ENCODE results near the gene ARHGEF9.
"Not testable (repeated sequence)": the region's sequence is repeated elsewhere in the genome, so short reads cannot be mapped to it uniquely, and the experiment has no call there.

Gene ARHGEF9

GRCh38 chrX:63664083-63664482 lies 120.9 kb downstream of the ARHGEF9 start:
- no peaks in the 10 kb centered on the region for H3K4me1 Mint-ChIP-seq
- DNase-seq (no peak), ATAC-seq (no peak)
- no peak overlapping the region for H3K27ac Mint-ChIP-seq
- H3K36me3 Mint-ChIP-seq (ENCODE audit: low read depth), result peaks cover 6% of the 10 kb centered on the region
- no peak overlapping the region for H3K4me3 Mint-ChIP-seq
- H3K27me3 Mint-ChIP-seq, result no peaks in the 10 kb centered on the region
- no peaks in the 10 kb centered on the region for H3K9me3 Mint-ChIP-seq

- no peaks in the 10 kb centered on the region for H3K9me3 Mint-ChIP-seq
- no peaks in the 10 kb centered on the region for H3K4me1 Mint-ChIP-seq
- no peak for DNase-seq
- peaks cover 10% of the 10 kb centered on the region for H3K36me3 Mint-ChIP-seq (ENCODE audit: low read depth)
- no peaks in the 10 kb centered on the region for H3K27me3 Mint-ChIP-seq
- no peak overlapping the region for H3K4me3 Mint-ChIP-seq
- no peak for ATAC-seq
- no peak overlapping the region for H3K27ac Mint-ChIP-seq
Observed at GRCh38 chrX:63661676-63662075, 123.3 kb downstream of the ARHGEF9 start.

GRCh38 chrX:63658920-63659319 lies 126.1 kb downstream of the ARHGEF9 start:
- no peaks in the 10 kb centered on the region for H3K27me3 Mint-ChIP-seq
- H3K27ac Mint-ChIP-seq, result no peak overlapping the region
- no peaks in the 10 kb centered on the region for H3K4me1 Mint-ChIP-seq
- peaks cover 8% of the 10 kb centered on the region for H3K36me3 Mint-ChIP-seq (ENCODE audit: low read depth)
- DNase-seq (no peak), ATAC-seq (no peak)
- H3K4me3 Mint-ChIP-seq, result no peak overlapping the region
- no peaks in the 10 kb centered on the region for H3K9me3 Mint-ChIP-seq

GRCh38 chrX:63657821-63658220 lies 127.2 kb downstream of the ARHGEF9 start:
- Mint-ChIP-seq H3K4me1 (no peaks in the 10 kb centered on the region), H3K36me3 (ENCODE audit: low read depth) (peaks cover 9% of the 10 kb centered on the region), H3K27ac (no peak overlapping the region), H3K9me3 (no peaks in the 10 kb centered on the region), H3K27me3 (no peaks in the 10 kb centered on the region), H3K4me3 (no peak overlapping the region)
- ATAC-seq (no peak), DNase-seq (no peak)

GRCh38 chrX:63656871-63657580 lies 128.0 kb downstream of the ARHGEF9 start:
- DNase-seq (no peak), ATAC-seq (no peak)
- H3K9me3 Mint-ChIP-seq, result no peaks in the 10 kb centered on the region

GRCh38 chrX:63652086-63652765 lies 132.8 kb downstream of the ARHGEF9 start:
- H3K27ac Mint-ChIP-seq, result no peak overlapping the region
- no peak overlapping the region for H3K4me3 Mint-ChIP-seq
- H3K27me3 Mint-ChIP-seq, result no peaks in the 10 kb centered on the region
- DNase-seq (no peak), ATAC-seq (no peak)
- no peaks in the 10 kb centered on the region for H3K4me1 Mint-ChIP-seq
- H3K9me3 Mint-ChIP-seq, result no peaks in the 10 kb centered on the region
- peaks cover 22% of the 10 kb centered on the region for H3K36me3 Mint-ChIP-seq (ENCODE audit: low read depth)

More at GRCh38 chrX:63656871-63657580, 128.0 kb downstream of the ARHGEF9 start:
- Mint-ChIP-seq H3K27ac (no peak overlapping the region), H3K36me3 (ENCODE audit: low read depth) (peaks cover 9% of the 10 kb centered on the region), H3K4me3 (no peak overlapping the region), H3K4me1 (no peaks in the 10 kb centered on the region), H3K27me3 (no peaks in the 10 kb centered on the region)

- ATAC-seq, result not testable (repeated sequence)
- peaks cover 25% of the 10 kb centered on the region for H3K36me3 Mint-ChIP-seq (ENCODE audit: low read depth)
Observed at GRCh38 chrX:63645748-63646147, 139.3 kb downstream of the ARHGEF9 start.

GRCh38 chrX:63635750-63636149 lies 149.3 kb downstream of the ARHGEF9 start:
- ATAC-seq (no peak), DNase-seq (no peak)
- no peak overlapping the region for H3K27ac Mint-ChIP-seq
- peaks cover 36% of the 10 kb centered on the region for H3K36me3 Mint-ChIP-seq (ENCODE audit: low read depth)
- peaks cover 7% of the 10 kb centered on the region for H3K9me3 Mint-ChIP-seq
- H3K4me1 Mint-ChIP-seq, result no peaks in the 10 kb centered on the region
- H3K27me3 Mint-ChIP-seq, result no peaks in the 10 kb centered on the region
- no peak overlapping the region for H3K4me3 Mint-ChIP-seq

More at GRCh38 chrX:63645748-63646147, 139.3 kb downstream of the ARHGEF9 start:
- H3K9me3 Mint-ChIP-seq, H3K4me1 Mint-ChIP-seq, H3K4me3 Mint-ChIP-seq, H3K27ac Mint-ChIP-seq, H3K27me3 Mint-ChIP-seq, DNase-seq: not testable (repeated sequence)

GRCh38 chrX:63613531-63614028 lies 171.4 kb downstream of the ARHGEF9 start:
- Mint-ChIP-seq H3K36me3 (ENCODE audit: low read depth) (no peaks in the 10 kb centered on the region), H3K4me1 (no peaks in the 10 kb centered on the region), H3K9me3 (peaks cover 7% of the 10 kb centered on the region), H3K27me3 (no peaks in the 10 kb centered on the region), H3K4me3 (no peak overlapping the region), H3K27ac (no peak overlapping the region)
- DNase-seq (no peak), ATAC-seq (no peak)

- H3K27ac Mint-ChIP-seq, result no peak overlapping the region
- H3K4me1 Mint-ChIP-seq, result no peaks in the 10 kb centered on the region
- no peak for DNase-seq
- no peaks in the 10 kb centered on the region for H3K27me3 Mint-ChIP-seq
- no peak overlapping the region for H3K4me3 Mint-ChIP-seq
- no peak for ATAC-seq
- no peaks in the 10 kb centered on the region for H3K9me3 Mint-ChIP-seq
- no peaks in the 10 kb centered on the region for H3K36me3 Mint-ChIP-seq (ENCODE audit: low read depth)
Observed at GRCh38 chrX:63585936-63586335, 199.1 kb downstream of the ARHGEF9 start.
